GM12878 (cell line): ENCODE results near the gene BRCA1. TPM values are rescaled to one million over a fixed set of nuclear protein-coding genes. Genes with fewer than 3 reads are reported as not detected.

Experiments used
- ATAC-seq: fragments of 200-7000 bp; cut with Tn5 transposase; 3 replicates; pipeline ENCODE4 v1.9.1; 2020; ENCODE audit warnings: mild to moderate bottlenecking, moderate library complexity
- BruUV-seq: library from RNA; stranded (reverse); fragments of 400-500 nt; replicated peaks from 2 replicates; lab custom pipeline; 2021; lab: Mats Ljungman, UMichigan
- CTCF ChIA-PET: fragments of 300-600 bp; sonication (Branson Sonifier 250); formaldehyde crosslinking; extraction: SDS; loops from one replicate; lab custom pipeline; 2021; ENCODE audit warnings: inconsistent platforms; lab: Yijun Ruan, JAX
- POLR2A ChIA-PET: fragments of 350-600 bp; formaldehyde crosslinking; extraction: SDS; loops from one replicate; lab custom pipeline; 2021; ENCODE audit warnings: inconsistent platforms; lab: Charles Lee
- RAD21 ChIA-PET: fragments of 300-600 bp; sonication (Branson Sonifier 250); formaldehyde crosslinking; loops from one replicate; lab custom pipeline; 2023; ENCODE audit warnings: antibody characterized with exemption; ENCODE audit not compliant: unreplicated experiment; lab: Charles Lee
- SMC1A ChIA-PET: fragments of 300-600 bp; sonication (Branson Sonifier 250); formaldehyde crosslinking; loops from one replicate; lab custom pipeline; 2023; ENCODE audit not compliant: unreplicated experiment, uncharacterized antibody; lab: Charles Lee
- DNase-seq: peaks from one replicate; pipeline ENCODE4 v3.0.0-alpha.2; 2011; ENCODE audit warnings: low read depth, low spot score
- FAIRE-seq: peaks from 3 replicates; lab custom pipeline; 2011; peaks lifted over from hg19 to GRCh38; lab: Jason Lieb, UNC
- H2AFZ ChIP-seq: 2 replicates; pipeline ENCODE4 v1.6.0; 2011; ENCODE audit warnings: low read depth, low read length, control low read depth; ENCODE audit not compliant: control insufficient read depth
- H3K27ac ChIP-seq: 2 replicates; pipeline ENCODE4 v1.5.1; 2011; ENCODE audit warnings: control low read depth; ENCODE audit not compliant: control insufficient read depth, insufficient read depth
- H3K27me3 ChIP-seq, 2 experiments: replicated peaks in 1 of 2; 2 replicates each; pipeline versions ENCODE4 v1.6.0 to v1.6.1; 2011; ENCODE audit warnings: low read length in 1 of 2; ENCODE audit not compliant: control insufficient read depth in 2 of 2, insufficient read depth in 2 of 2
- H3K36me3 ChIP-seq, 2 experiments: 2 replicates each; pipeline ENCODE4 v1.5.1; 2011; ENCODE audit warnings: low read length in 1 of 2; ENCODE audit not compliant: control insufficient read depth in 2 of 2, insufficient read depth in 2 of 2
- H3K4me1 ChIP-seq: 2 replicates; pipeline ENCODE4 v1.6.1; 2011; ENCODE audit warnings: mild to moderate bottlenecking, low read length, moderate library complexity, mixed read lengths; ENCODE audit not compliant: control insufficient read depth, insufficient read depth
- H3K4me2 ChIP-seq: 2 replicates; pipeline ENCODE4 v1.6.0; 2011; ENCODE audit warnings: control low read depth; ENCODE audit not compliant: control insufficient read depth, insufficient read depth
- H3K4me3 ChIP-seq: fragments of 200-600 bp; sonication (generic); 2 replicates; pipeline ENCODE4 v1.5.1; 2016
- H3K79me2 ChIP-seq: 2 replicates; pipeline ENCODE4 v1.6.0; 2011; ENCODE audit warnings: low read length; ENCODE audit not compliant: control insufficient read depth, insufficient read depth
- H3K9ac ChIP-seq: 2 replicates; pipeline ENCODE4 v1.8.0; 2011; ENCODE audit warnings: low read length, control low read depth, mixed read lengths; ENCODE audit not compliant: control insufficient read depth, insufficient read depth
- H3K9me3 ChIP-seq: replicated peaks from 3 replicates; pipeline ENCODE4 v1.5.1; 2011; ENCODE audit warnings: mild to moderate bottlenecking, low read length; ENCODE audit not compliant: control insufficient read depth, insufficient read depth
- H4K20me1 ChIP-seq: 2 replicates; pipeline ENCODE4 v1.6.0; 2011; ENCODE audit not compliant: control insufficient read depth, insufficient read depth
- HCFC1 ChIP-seq: fragments of 150-350 bp; IDR thresholded peaks from 2 replicates; pipeline ENCODE4 v1.6.1; 2014; ENCODE audit warnings: low read length
- ZNF24 ChIP-seq: fragments of 450-650 bp; IDR thresholded peaks from 2 replicates; pipeline ENCODE4 v1.6.1; 2017; ENCODE audit warnings: antibody characterized with exemption, mild to moderate bottlenecking
- WGBS: methylation state at CpG from one replicate; pipeline ENCODE4 v1.1.6; 2016; ENCODE audit warnings: low lambda C conversion rate; ENCODE audit not compliant: insufficient replicate concordance, insufficient coverage; ENCODE audit errors: missing lambda C conversion rate; 5-methylcytosine and 5-hydroxymethylcytosine counted together
- in situ Hi-C: fragments of 300-500 bp; cut with MboI; formaldehyde crosslinking; loops from 9 replicates; pipeline ENCODE4 v1.14.3; 2018; ENCODE audit warnings: mixed read lengths
- intact Hi-C: fragments of 100-400 bp; cut with micrococcal nuclease; formaldehyde crosslinking; loops from one replicate; pipeline ENCODE4 v1.14.2; 2022; ENCODE audit not compliant: unreplicated experiment
- polyA plus RNA-seq, 11 experiments: library from polyadenylated mRNA; depleted of rRNA in 4 of 11; unstranded in 6 of 11; stranded (reverse) in 5 of 11; fragments of >200 nt; fragmentation: Nextera tagmentation in 4 of 11; fragmentation: Illumina TruSeq in 1 of 11; extraction: Ambion mirVana in 4 of 11; extraction: Trizol in 1 of 11; gene quantifications; 1 replicate in 1 of 11; 2 replicates in 10 of 11; pipeline versions ENCODE4 v1.2.1 to v1.2.3, GENCODE V29; 2011 to 2016; ENCODE audit warnings: inconsistent platforms in 2 of 11, missing spikeins in 2 of 11, low read depth in 1 of 11
- total RNA-seq, 4 experiments: library from RNA; depleted of rRNA in 3 of 4; stranded (reverse); fragments of >200 nt in 3 of 4; fragmentation: Illumina TruSeq in 1 of 4; extraction: Trizol in 1 of 4; gene quantifications; 2 replicates each; pipeline versions ENCODE4 v1.2.1 to v1.2.3, GENCODE V29; 2013 to 2021
- TF ChIP-seq, protein P1 (sequence below): fragments of 450-650 bp; IDR thresholded peaks from 2 replicates; pipeline ENCODE4 v1.6.1; 2018; ENCODE audit warnings: borderline replicate concordance, mild to moderate bottlenecking; ENCODE audit not compliant: partially characterized antibody

BRCA1 gene
- total and polyA plus RNA-seq, 10 of the 15 experiments (the other 5 are each of a cell fraction or from before 2014, with no cell fraction given): 16.8 to 71.2 (median 44.2) TPM

DNA sequence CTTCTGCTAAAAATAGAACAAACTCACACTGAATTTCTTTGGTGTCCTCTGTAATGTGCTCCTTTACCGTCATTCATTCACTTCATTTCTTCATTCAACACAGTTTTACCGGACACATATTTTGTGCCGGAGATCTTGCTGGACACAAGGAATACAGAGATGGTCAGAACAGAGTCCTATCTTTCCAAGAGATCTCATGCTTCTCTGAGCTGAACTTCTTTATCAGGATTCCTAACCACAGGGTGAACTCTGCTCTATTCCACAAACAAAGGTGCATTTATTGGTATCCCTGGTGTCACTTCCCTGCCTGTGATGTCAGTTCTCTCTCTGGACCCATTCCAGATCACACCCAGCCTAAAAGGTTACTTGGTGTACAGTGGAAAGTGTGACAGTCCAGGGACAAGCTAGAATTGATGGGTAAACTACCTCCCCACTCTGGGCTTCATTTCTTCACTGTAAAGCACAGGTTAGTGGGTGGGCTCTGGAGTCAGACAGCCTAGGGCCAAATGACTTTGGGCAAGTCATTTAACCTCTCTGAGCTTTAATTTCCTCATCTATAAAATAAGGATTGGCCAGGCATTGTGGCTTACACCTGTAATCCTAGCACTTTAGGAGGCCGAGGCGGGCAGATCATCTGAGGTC, 114.4 kb downstream of the BRCA1 start:
- H3K36me3 ChIP-seq: peaks cover 8 to 21% of the 10 kb centered on the region in 2 experiments
- H3K27ac ChIP-seq: no peak overlapping the region
- no peak overlapping the region for H3K9ac ChIP-seq
- DNase-seq: no peak
- intact Hi-C loops: no loop called here
- POLR2A ChIA-PET: interaction anchor here (0.5 to 1.1 kb wide), 3 partner anchors 12 to 415 kb away, joined by 3 to 7 read pairs (median 3); partner anchors contain the start of genes RND2 and VAT1
- FAIRE-seq: no peak
- 97% methylated on average over 5 of the region's 5 CpGs for WGBS
- no peak for ATAC-seq
- peaks cover 29% of the 10 kb centered on the region for H3K79me2 ChIP-seq
- BruUV-seq: no TSS peak
- in situ Hi-C loops: loop anchor here (5.0 kb wide), 1 partner anchor 327 kb away; no protein-coding TSS in a partner anchor
- no peak overlapping the region for H2AFZ ChIP-seq
- no peak for TF ChIP-seq HCFC1
- TF ChIP-seq ZNF24: peak; percentile 87
- TF ChIP-seq, protein P1, sequence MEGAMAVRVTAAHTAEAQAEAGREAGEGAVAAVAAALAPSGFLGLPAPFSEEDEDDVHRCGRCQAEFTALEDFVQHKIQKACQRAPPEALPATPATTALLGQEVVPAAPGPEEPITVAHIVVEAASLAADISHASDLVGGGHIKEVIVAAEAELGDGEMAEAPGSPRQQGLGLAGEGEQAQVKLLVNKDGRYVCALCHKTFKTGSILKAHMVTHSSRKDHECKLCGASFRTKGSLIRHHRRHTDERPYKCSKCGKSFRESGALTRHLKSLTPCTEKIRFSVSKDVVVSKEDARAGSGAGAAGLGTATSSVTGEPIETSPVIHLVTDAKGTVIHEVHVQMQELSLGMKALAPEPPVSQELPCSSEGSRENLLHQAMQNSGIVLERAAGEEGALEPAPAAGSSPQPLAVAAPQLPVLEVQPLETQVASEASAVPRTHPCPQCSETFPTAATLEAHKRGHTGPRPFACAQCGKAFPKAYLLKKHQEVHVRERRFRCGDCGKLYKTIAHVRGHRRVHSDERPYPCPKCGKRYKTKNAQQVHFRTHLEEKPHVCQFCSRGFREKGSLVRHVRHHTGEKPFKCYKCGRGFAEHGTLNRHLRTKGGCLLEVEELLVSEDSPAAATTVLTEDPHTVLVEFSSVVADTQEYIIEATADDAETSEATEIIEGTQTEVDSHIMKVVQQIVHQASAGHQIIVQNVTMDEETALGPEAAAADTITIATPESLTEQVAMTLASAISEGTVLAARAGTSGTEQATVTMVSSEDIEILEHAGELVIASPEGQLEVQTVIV: peak; percentile 23
- peaks cover 6% of the 10 kb centered on the region for H3K4me1 ChIP-seq
- no peaks in the 10 kb centered on the region for H3K27me3 ChIP-seq
- no peaks in the 10 kb centered on the region for H3K9me3 ChIP-seq
- RAD21 ChIA-PET: no interaction called here
- no peak overlapping the region for H3K4me3 ChIP-seq
- SMC1A ChIA-PET: interaction anchor here (0.6 to 1.7 kb wide), 3 partner anchors 13 to 54 kb away, joined by 3 to 4 read pairs (median 3); partner anchors contain the start of gene RPL27
- peak overlapping the region; percentile 4; the same call in 1 of the 2 replicates for H3K4me2 ChIP-seq
- CTCF ChIA-PET: interaction anchor here (0.6 to 1.7 kb wide), 4 partner anchors 13 to 299 kb away, joined by 3 to 5 read pairs (median 4); partner anchors contain the start of gene RPL27
- H4K20me1 ChIP-seq: no peaks in the 10 kb centered on the region
